Measurements from ENCODE around the gene TRMO.
A peak's percentile ranks its signal among the peaks of the same experiment; 100 is the strongest.
"Not testable (repeated sequence)": the region's sequence is repeated elsewhere in the genome, so short reads cannot be mapped to it uniquely, and the experiment has no call there.

TRMO gene

DNA sequence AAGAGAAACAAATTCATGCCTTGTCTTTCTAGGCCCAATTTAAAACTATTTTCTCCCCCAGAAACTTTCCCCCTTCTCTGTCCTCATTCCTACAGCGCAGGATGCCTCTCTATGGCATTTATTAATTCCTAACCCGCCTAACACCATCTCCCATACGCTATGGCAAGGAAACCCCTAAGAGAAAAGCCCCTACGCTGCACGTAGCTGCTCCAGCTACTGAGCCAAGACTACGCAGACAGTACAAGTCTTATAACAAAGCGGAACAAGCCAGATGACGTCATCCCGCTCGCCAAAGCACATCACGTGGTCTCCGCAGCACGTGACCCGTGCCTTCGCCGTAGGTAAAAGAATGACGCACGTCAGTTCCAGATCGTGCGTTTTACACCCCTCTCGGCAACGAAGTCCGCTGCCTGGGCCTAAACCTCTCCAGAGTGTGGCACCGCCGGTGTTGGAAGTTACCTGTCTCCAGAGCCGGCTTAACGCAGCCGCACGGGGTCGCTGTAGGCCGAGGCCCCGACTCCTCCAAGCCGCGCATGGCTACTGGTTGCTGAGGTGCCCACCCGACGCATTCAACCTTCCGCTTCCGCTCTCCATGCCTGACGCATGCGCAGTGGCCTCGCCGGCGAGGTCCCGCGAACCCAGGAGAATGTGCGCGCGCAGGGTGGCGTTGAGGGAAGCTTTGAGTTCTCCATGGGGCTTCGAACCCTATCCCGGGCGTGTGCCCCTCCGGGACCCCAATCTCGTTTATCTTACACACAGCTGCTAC, at the start of gene TRMO:
Gene TRMO (minus strand): TSS at position 542 of the 766 bp plus-strand sequence. CDS start 7 bp downstream, at position 535.
- Mint-ChIP-seq H3K9me3 (no peaks in the 10 kb centered on the region), H3K27ac (peak within 1 kb of the TSS; percentile 99), H3K4me1 (peaks cover 48% of the 10 kb centered on the region), H3K27me3 (no peaks in the 10 kb centered on the region), H3K36me3 (peaks cover 2% of the 10 kb centered on the region), H3K4me3 (peak within 1 kb of the TSS; percentile 96)

DNA sequence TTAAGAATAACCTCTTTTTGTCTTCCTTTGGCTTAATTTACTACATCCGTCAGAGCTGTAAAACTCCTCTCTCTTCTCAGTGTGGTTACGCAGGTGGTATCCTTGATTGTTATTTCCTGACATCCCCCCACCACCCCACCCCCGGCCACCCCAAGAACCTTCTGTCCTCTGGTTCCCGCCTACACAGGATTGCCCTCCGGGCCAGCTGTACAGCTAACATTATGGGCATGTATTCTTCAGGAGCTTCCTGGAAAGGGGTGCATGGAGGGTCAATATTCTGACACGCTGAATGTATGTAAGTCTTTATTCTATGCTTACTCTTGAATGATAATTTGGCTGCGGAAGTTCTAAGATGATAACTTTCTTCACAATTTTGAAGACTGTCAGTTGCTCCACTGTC, 47.9 kb upstream of the TRMO start:
- H3K27me3 Mint-ChIP-seq, result no peaks in the 10 kb centered on the region
- no peak overlapping the region for H3K27ac Mint-ChIP-seq
- H3K4me1 Mint-ChIP-seq, result peaks cover 6% of the 10 kb centered on the region
- H3K9me3 Mint-ChIP-seq, result no peaks in the 10 kb centered on the region
- H3K4me3 Mint-ChIP-seq, result peak overlapping the region; percentile 26
- H3K36me3 Mint-ChIP-seq, result peaks cover 1% of the 10 kb centered on the region

DNA sequence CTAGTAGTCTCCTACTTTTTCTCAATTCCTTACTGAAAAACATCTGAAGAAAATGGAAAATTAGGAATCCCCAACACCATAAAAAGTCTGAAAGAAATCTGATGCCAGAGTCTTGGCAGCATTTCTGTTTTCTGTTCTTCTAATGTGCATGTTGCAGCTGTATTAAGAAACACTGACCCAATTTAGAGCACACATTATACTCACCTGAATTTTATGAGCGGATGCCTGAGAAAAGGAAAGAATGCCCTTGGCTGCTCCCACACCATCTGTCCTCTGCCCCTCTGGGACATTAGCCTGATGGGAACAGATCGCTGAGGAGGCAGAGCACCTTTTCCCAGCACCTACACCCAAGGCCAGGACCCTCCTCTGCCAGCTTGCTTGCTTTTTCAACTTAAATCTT, 46.7 kb upstream of the TRMO start:
- no peaks in the 10 kb centered on the region for H3K36me3 Mint-ChIP-seq
- H3K9me3 Mint-ChIP-seq, result no peaks in the 10 kb centered on the region
- H3K27ac Mint-ChIP-seq, result no peak overlapping the region
- no peak overlapping the region for H3K4me3 Mint-ChIP-seq
- peaks cover 6% of the 10 kb centered on the region for H3K4me1 Mint-ChIP-seq
- no peaks in the 10 kb centered on the region for H3K27me3 Mint-ChIP-seq

GRCh38 chr9:97966493-97966892, 44.2 kb upstream of the TRMO start:
- Mint-ChIP-seq H3K36me3 (no peaks in the 10 kb centered on the region), H3K9me3 (no peaks in the 10 kb centered on the region), H3K4me3 (no peak overlapping the region), H3K27me3 (no peaks in the 10 kb centered on the region), H3K4me1 (peaks cover 6% of the 10 kb centered on the region), H3K27ac (no peak overlapping the region)

DNA sequence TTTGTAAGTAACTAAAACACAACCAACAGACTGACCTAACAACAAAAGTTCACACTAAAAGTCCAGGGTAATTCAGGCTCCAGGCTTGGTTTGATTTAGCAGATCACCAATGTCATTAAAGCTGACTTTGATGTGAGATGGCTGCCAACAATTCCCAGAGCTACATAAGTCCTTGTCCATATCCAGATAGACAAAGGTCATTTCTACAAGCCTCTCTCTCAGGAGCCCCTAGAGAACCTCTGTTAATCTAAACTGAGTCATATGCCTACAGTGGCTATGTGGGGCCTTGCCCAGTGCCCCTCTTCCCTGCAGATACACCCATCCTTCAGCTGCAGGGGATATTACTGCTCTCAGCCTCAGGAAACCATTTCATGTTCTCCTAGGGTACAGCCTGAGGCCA, 42.6 kb upstream of the TRMO start:
- no peak overlapping the region for H3K4me3 Mint-ChIP-seq
- H3K27ac Mint-ChIP-seq, result no peak overlapping the region
- no peaks in the 10 kb centered on the region for H3K36me3 Mint-ChIP-seq
- H3K9me3 Mint-ChIP-seq, result no peaks in the 10 kb centered on the region
- no peaks in the 10 kb centered on the region for H3K4me1 Mint-ChIP-seq
- H3K27me3 Mint-ChIP-seq, result no peaks in the 10 kb centered on the region

DNA sequence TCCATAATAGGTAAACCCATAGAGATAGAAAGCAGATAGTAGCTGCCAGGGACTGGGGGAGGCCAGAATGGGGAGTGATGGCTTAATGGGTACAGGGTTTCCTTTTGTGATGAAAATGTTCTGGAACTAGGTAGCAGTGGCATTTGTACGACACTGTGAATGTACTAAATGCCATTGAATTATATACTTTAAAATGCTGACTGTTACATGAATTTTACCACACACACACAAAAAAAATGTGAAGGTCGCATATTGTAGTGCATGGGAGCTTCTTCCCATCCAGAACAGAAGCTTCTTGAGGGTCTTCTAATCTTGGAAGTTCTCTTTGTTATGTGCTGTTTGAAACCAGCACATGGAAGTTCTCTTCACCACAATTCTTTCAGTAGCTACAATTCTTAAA, 40.9 kb upstream of the TRMO start:
- H3K36me3 Mint-ChIP-seq, result no peaks in the 10 kb centered on the region
- H3K27me3 Mint-ChIP-seq, result no peaks in the 10 kb centered on the region
- no peak overlapping the region for H3K27ac Mint-ChIP-seq
- no peaks in the 10 kb centered on the region for H3K4me1 Mint-ChIP-seq
- no peaks in the 10 kb centered on the region for H3K9me3 Mint-ChIP-seq
- no peak overlapping the region for H3K4me3 Mint-ChIP-seq

- Mint-ChIP-seq H3K36me3 (no peaks in the 10 kb centered on the region), H3K27ac (no peak overlapping the region), H3K4me3 (no peak overlapping the region), H3K27me3 (no peaks in the 10 kb centered on the region), H3K4me1 (no peaks in the 10 kb centered on the region), H3K9me3 (no peaks in the 10 kb centered on the region)
Observed at GRCh38 chr9:97962575-97962974, 40.3 kb upstream of the TRMO start.

- no peaks in the 10 kb centered on the region for H3K9me3 Mint-ChIP-seq
- no peak overlapping the region for H3K4me3 Mint-ChIP-seq
- no peak overlapping the region for H3K27ac Mint-ChIP-seq
- no peaks in the 10 kb centered on the region for H3K27me3 Mint-ChIP-seq
- no peaks in the 10 kb centered on the region for H3K4me1 Mint-ChIP-seq
- no peaks in the 10 kb centered on the region for H3K36me3 Mint-ChIP-seq
Observed at GRCh38 chr9:97962136-97962535, 39.8 kb upstream of the TRMO start.

DNA sequence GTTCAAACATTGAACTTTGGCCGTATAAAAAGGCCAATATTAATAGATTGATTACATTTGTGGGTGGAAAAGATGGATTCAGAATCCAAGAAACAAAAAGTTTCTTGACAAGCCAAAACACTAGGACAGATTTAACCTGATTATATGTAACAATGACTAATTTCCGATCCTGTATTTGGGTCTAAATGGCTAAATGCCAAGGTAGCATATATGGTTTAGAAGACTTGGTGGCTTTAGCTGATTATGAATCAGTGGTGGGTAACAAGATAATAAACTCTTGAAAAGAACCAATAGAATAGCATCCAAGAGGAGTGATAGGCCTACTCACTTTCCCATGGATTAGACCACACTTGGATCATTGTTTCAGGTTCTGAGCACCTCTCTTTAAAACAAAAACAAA, 39.1 kb upstream of the TRMO start:
- Mint-ChIP-seq H3K27ac (no peak overlapping the region), H3K4me1 (no peaks in the 10 kb centered on the region), H3K36me3 (no peaks in the 10 kb centered on the region), H3K9me3 (no peaks in the 10 kb centered on the region), H3K27me3 (no peaks in the 10 kb centered on the region), H3K4me3 (no peak overlapping the region)

GRCh38 chr9:97960678-97961328, 38.5 kb upstream of the TRMO start:
- H3K36me3 Mint-ChIP-seq, H3K4me1 Mint-ChIP-seq, H3K27me3 Mint-ChIP-seq, H3K9me3 Mint-ChIP-seq, H3K27ac Mint-ChIP-seq, H3K4me3 Mint-ChIP-seq: not testable (repeated sequence)

- Mint-ChIP-seq H3K4me1 (no peaks in the 10 kb centered on the region), H3K27ac (no peak overlapping the region)
Observed at GRCh38 chr9:97959585-97959984, 37.3 kb upstream of the TRMO start.

GRCh38 chr9:97958812-97959511, 36.7 kb upstream of the TRMO start:
- Mint-ChIP-seq H3K4me1 (no peaks in the 10 kb centered on the region), H3K36me3 (no peaks in the 10 kb centered on the region), H3K27me3 (no peaks in the 10 kb centered on the region), H3K4me3 (no peak overlapping the region), H3K27ac (no peak overlapping the region), H3K9me3 (no peaks in the 10 kb centered on the region)

More at GRCh38 chr9:97959585-97959984, 37.3 kb upstream of the TRMO start:
- Mint-ChIP-seq H3K36me3 (no peaks in the 10 kb centered on the region), H3K4me3 (no peak overlapping the region), H3K27me3 (no peaks in the 10 kb centered on the region), H3K9me3 (no peaks in the 10 kb centered on the region)

DNA sequence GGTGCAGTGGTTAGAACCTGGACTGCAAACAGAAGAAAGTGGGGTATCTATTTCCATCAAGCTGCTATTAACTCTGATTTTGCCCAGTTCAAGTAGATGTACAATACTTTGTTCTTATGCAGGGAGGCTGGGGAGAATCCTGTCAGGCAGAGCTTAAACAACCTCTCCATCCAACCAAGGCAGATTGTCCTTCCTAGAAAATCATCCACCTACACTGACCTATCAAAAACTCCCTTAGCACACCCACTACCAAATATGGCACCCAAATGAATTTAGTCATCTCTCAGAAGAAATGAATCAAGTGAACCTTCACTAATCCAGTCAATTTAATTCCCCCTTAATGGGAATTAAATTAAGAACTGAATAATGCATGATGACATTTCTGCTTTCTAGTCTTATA, 34.0 kb upstream of the TRMO start:
- peaks cover 2% of the 10 kb centered on the region for H3K4me1 Mint-ChIP-seq
- peak overlapping the region; percentile 65 for H3K27ac Mint-ChIP-seq
- no peaks in the 10 kb centered on the region for H3K36me3 Mint-ChIP-seq
- no peak overlapping the region for H3K4me3 Mint-ChIP-seq
- no peaks in the 10 kb centered on the region for H3K27me3 Mint-ChIP-seq
- H3K9me3 Mint-ChIP-seq, result no peaks in the 10 kb centered on the region

- H3K4me3 Mint-ChIP-seq, result no peak overlapping the region
- H3K27ac Mint-ChIP-seq, result no peak overlapping the region
- no peaks in the 10 kb centered on the region for H3K9me3 Mint-ChIP-seq
- no peaks in the 10 kb centered on the region for H3K27me3 Mint-ChIP-seq
- no peaks in the 10 kb centered on the region for H3K36me3 Mint-ChIP-seq
- H3K4me1 Mint-ChIP-seq, result peaks cover 3% of the 10 kb centered on the region
Observed at GRCh38 chr9:97954550-97954989, 32.3 kb upstream of the TRMO start.

DNA sequence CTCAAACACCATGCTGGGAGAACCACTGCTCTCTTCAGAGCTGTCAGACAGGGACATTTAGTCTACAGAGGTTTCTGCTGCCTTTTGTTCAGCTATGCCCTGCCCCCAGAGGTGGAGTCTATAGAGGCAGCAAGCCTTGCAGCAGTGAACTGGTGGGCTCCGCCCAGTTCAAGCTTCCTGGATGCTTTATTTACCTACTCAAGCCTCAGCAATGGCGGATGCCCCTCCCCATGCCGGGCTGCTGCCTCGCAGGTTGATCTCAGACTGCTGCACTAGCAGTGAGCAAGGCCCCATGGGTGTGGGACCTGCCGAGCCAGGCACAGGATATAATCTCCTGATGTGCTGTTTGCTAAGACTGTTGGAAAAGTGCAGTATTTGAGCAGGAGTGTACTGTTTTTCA, 28.6 kb upstream of the TRMO start:
- not testable (repeated sequence) for H3K36me3 Mint-ChIP-seq, H3K4me1 Mint-ChIP-seq, H3K4me3 Mint-ChIP-seq, H3K27ac Mint-ChIP-seq, H3K27me3 Mint-ChIP-seq, H3K9me3 Mint-ChIP-seq

DNA sequence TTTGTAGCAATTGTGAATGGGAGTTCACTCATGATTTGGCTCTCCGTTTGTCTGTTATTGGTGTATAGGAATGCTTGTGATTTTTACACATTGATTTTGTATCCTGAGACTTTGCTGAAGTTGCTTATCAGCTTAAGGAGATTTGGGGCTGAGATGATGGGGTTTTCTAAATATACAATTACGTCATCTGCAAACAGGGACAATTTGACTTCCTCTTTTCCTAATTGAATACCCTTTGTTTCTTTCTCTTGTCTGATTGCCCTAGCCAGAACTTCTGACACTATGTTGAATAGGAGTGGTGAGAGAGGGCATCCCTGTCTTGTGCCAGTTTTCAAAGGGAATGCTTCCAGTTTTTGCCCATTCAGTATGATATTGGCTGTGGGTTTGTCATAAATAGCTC, 24.8 kb upstream of the TRMO start:
- H3K36me3 Mint-ChIP-seq, H3K27me3 Mint-ChIP-seq, H3K27ac Mint-ChIP-seq, H3K9me3 Mint-ChIP-seq, H3K4me3 Mint-ChIP-seq, H3K4me1 Mint-ChIP-seq: not testable (repeated sequence)

Data from activated naive CD4-positive, alpha-beta T cell treated with anti-CD3 and anti-CD28 coated beads, Interleukin-2, amount 50 U/mL, for 24 hours (primary cell).